Esophagus muscularis mucosa (tissue), 4 donors: Measurements from ENCODE around the gene TANC1.

Experiments used
- CTCF ChIP-seq, 3 experiments: fragments of 200-600 bp in 2 of 3; fragments of 450-650 bp in 1 of 3; sonication (generic) in 2 of 3; IDR thresholded peaks; one replicate each; pipeline ENCODE4 v1.5.1; 2017 to 2019; ENCODE audit warnings: antibody characterized with exemption in 3 of 3, mild to moderate bottlenecking in 2 of 3, moderate library complexity in 1 of 3
- EP300 ChIP-seq: sonication (generic); formaldehyde crosslinking; IDR thresholded peaks from one replicate; pipeline ENCODE4 v1.6.1; 2017; ENCODE audit warnings: antibody characterized with exemption
- POLR2A ChIP-seq: fragments of 450-650 bp; IDR thresholded peaks from one replicate; pipeline ENCODE4 v1.6.1; 2017; ENCODE audit warnings: antibody characterized with exemption, moderate library complexity, mild to moderate bottlenecking, low read depth
- POLR2AphosphoS5 ChIP-seq, 2 donors: sonication (generic); formaldehyde crosslinking; IDR thresholded peaks; one replicate each; pipeline ENCODE4 v1.6.1; 2017; ENCODE audit warnings: antibody characterized with exemption in 2 of 2

GRCh38 chr2:159213296-159213695 lies 244.9 kb downstream of the TANC1 start:
- TF ChIP-seq POLR2A (no peak), CTCF (IDR thresholded peaks at IDR 0.05) (no peak), POLR2AphosphoS5 (IDR thresholded peaks at IDR 0.05) (no peak), EP300 (no peak)
